Measurements from ENCODE around the gene KLHDC3.

- TF ChIP-seq CTCF (IDR thresholded peaks at IDR 0.05): no peak
- TF ChIP-seq POLR2A (IDR thresholded peaks at IDR 0.05): no peak
These were observed 36.9 kb downstream of the KLHDC3 start for GRCh38 chr6:43050981-43051380.

Data from body of pancreas (tissue), 4 donors.